Right atrium auricular region (tissue), 2 donors: ENCODE data around the gene ITPR1. TPM values are rescaled to one million over a fixed set of nuclear protein-coding genes. Genes with fewer than 3 reads are reported as not detected.

ENCODE experiments used
- DNase-seq: peaks from one replicate; pipeline ENCODE4 v3.0.0-alpha.2; 2019; ENCODE audit warnings: low spot score
- H3K27ac ChIP-seq, 2 donors: fragments of 200-600 bp; sonication (generic); 1 replicate in 1 of 2; 2 replicates in 1 of 2; pipeline ENCODE4 v1.5.1; 2016 to 2019
- H3K27me3 ChIP-seq, 2 donors: fragments of 200-600 bp; sonication (generic); one replicate each; pipeline versions ENCODE4 v1.5.1 to v1.6.0; 2017 to 2019
- H3K36me3 ChIP-seq: fragments of 200-600 bp; sonication (generic); one replicate; pipeline ENCODE4 v1.5.1; 2016
- H3K4me1 ChIP-seq, 2 donors: fragments of 200-600 bp; sonication (generic); one replicate each; pipeline versions ENCODE4 v1.5.1 to v1.6.0; 2017 to 2019
- H3K4me3 ChIP-seq, 2 donors: fragments of 200-600 bp; sonication (generic); 1 replicate in 1 of 2; 2 replicates in 1 of 2; pipeline ENCODE4 v1.5.1; 2017 to 2019; ENCODE audit warnings: mild to moderate bottlenecking in 1 of 2, moderate library complexity in 1 of 2
- H3K9me3 ChIP-seq, 2 donors: fragments of 200-600 bp; sonication (generic); one replicate each; pipeline ENCODE4 v1.5.1; 2019
- total RNA-seq, 2 donors: library from RNA; depleted of rRNA; stranded (reverse); fragments of >200 nt; gene quantifications; one replicate each; pipeline ENCODE4 v1.1.0, GENCODE V29; 2016
- TF ChIP-seq, protein P1 (sequence below), 2 donors: fragments of 200-600 bp; sonication (generic); IDR thresholded peaks; one replicate each; pipeline ENCODE4 v1.5.1; 2019; ENCODE audit warnings: antibody characterized with exemption in 2 of 2

The ITPR1 gene
- total RNA-seq, 2 donors from 2014 or later: 36.7 to 42.5 TPM

DNA sequence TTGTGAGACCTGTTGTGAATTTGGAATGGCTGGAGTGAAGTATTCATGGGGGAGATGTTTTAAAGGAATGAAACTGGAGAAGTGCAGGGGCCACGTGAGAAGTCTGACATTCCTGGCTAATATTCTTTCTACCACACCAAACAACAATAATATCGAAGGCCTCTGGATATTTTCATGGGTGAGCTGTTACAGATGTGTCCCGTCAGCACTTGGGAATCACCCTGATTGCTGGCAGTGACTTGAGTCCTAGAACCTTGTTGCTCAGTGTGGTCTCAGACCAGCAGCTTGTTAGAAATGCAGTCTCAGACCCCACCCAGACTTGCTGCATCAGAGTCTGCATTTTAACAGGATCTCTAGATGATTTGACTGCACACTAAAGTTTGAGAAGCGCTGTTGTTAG lies 113.8 kb downstream of the ITPR1 start:
- H3K27ac ChIP-seq: no peak overlapping the region
- no peaks in the 10 kb centered on the region for H3K36me3 ChIP-seq
- no peak for DNase-seq
- peaks cover 0 to 33% of the 10 kb centered on the region in 2 donors for H3K4me1 ChIP-seq
- no peaks in the 10 kb centered on the region for H3K9me3 ChIP-seq
- H3K27me3 ChIP-seq: no peaks in the 10 kb centered on the region
- H3K4me3 ChIP-seq: no peak overlapping the region
- TF ChIP-seq, protein P1, sequence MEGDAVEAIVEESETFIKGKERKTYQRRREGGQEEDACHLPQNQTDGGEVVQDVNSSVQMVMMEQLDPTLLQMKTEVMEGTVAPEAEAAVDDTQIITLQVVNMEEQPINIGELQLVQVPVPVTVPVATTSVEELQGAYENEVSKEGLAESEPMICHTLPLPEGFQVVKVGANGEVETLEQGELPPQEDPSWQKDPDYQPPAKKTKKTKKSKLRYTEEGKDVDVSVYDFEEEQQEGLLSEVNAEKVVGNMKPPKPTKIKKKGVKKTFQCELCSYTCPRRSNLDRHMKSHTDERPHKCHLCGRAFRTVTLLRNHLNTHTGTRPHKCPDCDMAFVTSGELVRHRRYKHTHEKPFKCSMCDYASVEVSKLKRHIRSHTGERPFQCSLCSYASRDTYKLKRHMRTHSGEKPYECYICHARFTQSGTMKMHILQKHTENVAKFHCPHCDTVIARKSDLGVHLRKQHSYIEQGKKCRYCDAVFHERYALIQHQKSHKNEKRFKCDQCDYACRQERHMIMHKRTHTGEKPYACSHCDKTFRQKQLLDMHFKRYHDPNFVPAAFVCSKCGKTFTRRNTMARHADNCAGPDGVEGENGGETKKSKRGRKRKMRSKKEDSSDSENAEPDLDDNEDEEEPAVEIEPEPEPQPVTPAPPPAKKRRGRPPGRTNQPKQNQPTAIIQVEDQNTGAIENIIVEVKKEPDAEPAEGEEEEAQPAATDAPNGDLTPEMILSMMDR (IDR thresholded peaks at IDR 0.05): no peak

DNA sequence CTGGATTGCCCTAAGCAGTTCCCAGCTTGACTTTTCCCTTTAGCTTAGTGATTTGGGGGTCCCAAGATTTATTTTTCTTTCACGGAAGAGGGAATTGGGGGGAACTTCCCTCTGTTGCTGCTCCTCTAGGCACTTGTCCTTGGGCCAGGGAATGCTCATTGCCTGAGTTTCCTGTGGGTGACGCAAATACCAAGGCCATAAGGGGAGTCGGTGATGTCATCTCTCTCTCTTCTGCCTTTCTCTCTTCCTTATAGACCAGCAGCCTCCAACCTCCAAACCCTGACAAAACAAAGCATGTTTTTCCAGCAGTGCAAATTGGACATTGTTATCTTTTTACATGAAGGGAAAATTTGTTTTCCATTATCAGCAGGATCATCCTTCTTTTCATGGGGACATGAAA lies 120.2 kb downstream of the ITPR1 start:
- Histone ChIP-seq H3K27ac (no peak overlapping the region), H3K9me3 (no peaks in the 10 kb centered on the region), H3K4me1 (no peaks in the 10 kb centered on the region), H3K36me3 (no peaks in the 10 kb centered on the region), H3K4me3 (no peak overlapping the region), H3K27me3 (no peaks in the 10 kb centered on the region)
- TF ChIP-seq, protein P1 (IDR thresholded peaks at IDR 0.05): no peak
- DNase-seq: no peak

DNA sequence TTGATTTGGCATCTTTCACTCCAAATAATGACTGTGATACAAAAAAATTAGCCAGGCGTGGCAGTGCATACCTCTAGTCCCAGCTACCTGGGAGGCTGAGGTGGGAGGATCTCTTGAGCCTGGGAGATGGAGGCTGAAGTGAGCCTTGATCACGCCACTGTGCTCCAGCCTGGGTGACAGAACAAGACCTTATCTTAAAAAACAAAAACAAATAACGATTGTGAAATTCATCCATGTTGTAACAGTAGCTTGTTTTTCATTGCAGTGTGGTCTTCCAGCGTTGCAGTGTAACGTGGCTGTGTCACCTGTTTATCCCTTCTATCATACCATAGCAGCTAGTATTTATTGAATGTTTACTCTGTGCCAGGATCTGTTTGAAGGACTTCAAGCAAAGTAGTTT lies 120.9 kb downstream of the ITPR1 start:
- DNase-seq: no peak
- Histone ChIP-seq H3K9me3 (no peaks in the 10 kb centered on the region), H3K4me1 (no peaks in the 10 kb centered on the region), H3K36me3 (no peaks in the 10 kb centered on the region), H3K27me3 (no peaks in the 10 kb centered on the region), H3K27ac (no peak overlapping the region), H3K4me3 (no peak overlapping the region)
- TF ChIP-seq, protein P1 (IDR thresholded peaks at IDR 0.05): no peak

DNA sequence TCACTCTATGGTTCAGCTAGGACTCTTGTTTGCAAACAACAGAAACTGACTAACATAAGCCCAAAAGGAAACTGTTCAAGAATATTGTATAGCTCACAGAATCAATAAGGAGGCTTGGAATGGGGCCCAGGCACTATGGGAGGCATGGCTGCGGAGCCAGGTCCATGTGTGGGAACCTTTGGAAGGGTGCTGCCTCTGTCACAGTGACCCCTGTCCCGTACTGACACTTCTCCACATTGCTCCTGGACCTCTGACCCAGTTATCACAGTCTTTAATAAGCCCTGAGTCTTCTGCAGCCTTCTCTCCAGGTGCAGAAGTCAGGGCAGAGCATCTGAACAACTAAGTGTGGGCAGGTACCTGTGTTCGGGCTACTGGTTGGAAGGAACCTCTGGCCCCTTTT lies 121.8 kb downstream of the ITPR1 start:
- Histone ChIP-seq H3K4me1 (no peaks in the 10 kb centered on the region), H3K27me3 (no peaks in the 10 kb centered on the region), H3K27ac (no peak overlapping the region), H3K9me3 (no peaks in the 10 kb centered on the region), H3K36me3 (no peaks in the 10 kb centered on the region), H3K4me3 (no peak overlapping the region)
- TF ChIP-seq, protein P1 (IDR thresholded peaks at IDR 0.05): no peak
- no peak for DNase-seq

DNA sequence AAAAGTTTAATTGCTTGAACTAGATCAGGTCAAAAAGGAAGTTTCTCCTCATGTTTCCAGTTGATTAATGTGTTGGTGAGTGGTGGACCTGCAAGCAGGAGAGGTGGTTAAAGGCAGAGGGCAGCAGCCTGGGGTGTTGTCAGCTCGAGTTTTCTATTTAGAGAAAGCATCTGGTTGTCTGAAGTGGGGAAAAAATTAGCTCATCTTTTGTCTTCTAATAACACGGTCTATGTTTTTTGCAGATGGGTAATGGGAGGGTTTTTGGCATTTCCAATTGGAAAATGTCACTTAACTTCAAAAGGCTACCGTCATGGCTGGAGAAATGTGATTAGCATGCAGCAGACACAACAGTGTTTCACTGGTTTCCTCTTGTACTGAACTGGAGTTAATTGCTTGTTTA lies 122.6 kb downstream of the ITPR1 start:
- Histone ChIP-seq H3K9me3 (no peaks in the 10 kb centered on the region), H3K36me3 (no peaks in the 10 kb centered on the region), H3K4me1 (no peaks in the 10 kb centered on the region), H3K4me3 (no peak overlapping the region), H3K27me3 (no peaks in the 10 kb centered on the region), H3K27ac (no peak overlapping the region)
- no peak for DNase-seq
- TF ChIP-seq, protein P1 (IDR thresholded peaks at IDR 0.05): peak in 1 of 2 donors; percentile 16

DNA sequence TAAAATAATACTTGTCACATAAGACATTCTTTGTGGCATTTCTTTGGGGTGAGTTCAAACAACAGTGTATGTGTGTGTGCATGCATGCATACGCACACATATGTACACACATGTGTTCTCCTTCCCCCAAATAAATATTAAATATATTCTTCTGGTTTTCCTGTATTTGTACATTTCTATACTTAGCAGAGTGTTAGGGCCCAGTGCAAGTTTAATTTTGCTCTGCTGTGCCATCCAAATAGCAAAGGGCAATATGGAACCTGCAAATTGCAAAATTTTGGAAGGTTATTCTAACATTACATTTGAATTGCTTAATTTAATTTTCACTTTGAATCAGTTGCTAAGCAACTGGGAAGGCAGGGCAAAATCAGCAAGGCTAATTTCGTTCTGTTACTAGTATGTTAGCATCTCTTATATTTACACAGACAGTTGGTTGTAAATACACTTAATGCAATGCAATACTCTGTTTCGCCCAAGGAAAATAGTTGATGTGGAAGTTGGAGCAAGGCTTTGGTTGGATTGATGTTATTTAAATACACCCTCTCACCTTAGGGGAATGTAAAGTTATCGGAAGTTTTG lies 130.4 kb downstream of the ITPR1 start:
- H3K9me3 ChIP-seq: no peaks in the 10 kb centered on the region
- H3K27me3 ChIP-seq: no peaks in the 10 kb centered on the region
- no peaks in the 10 kb centered on the region for H3K4me1 ChIP-seq
- no peak for DNase-seq
- TF ChIP-seq, protein P1 (IDR thresholded peaks at IDR 0.05): no peak
- no peak overlapping the region for H3K4me3 ChIP-seq
- H3K36me3 ChIP-seq: no peaks in the 10 kb centered on the region
- H3K27ac ChIP-seq: no peak overlapping the region
